Myocyte (in vitro differentiated cells): ENCODE results near the gene KLHL35. TPM values are rescaled to one million over a fixed set of nuclear protein-coding genes. Genes with fewer than 3 reads are reported as not detected.

Source experiments
- DNase-seq: peaks from one replicate; pipeline ENCODE4 v3.0.0-alpha.2; 2012; ENCODE audit warnings: low read depth
- total RNA-seq: library from RNA; depleted of rRNA; stranded (reverse); fragments of >200 nt; gene quantifications from 2 replicates; pipeline ENCODE4 v1.2.3, GENCODE V29; 2014

Gene KLHL35
- total RNA-seq, 1 donor from 2014 or later: 2.6 TPM

- peak; percentile 66 for DNase-seq
These were observed 37.6 kb upstream of the KLHL35 start for GRCh38 chr11:75470476-75471080.

GRCh38 chr11:75469785-75470405 is 36.9 kb upstream of the KLHL35 start:
- no peak for DNase-seq

DNA sequence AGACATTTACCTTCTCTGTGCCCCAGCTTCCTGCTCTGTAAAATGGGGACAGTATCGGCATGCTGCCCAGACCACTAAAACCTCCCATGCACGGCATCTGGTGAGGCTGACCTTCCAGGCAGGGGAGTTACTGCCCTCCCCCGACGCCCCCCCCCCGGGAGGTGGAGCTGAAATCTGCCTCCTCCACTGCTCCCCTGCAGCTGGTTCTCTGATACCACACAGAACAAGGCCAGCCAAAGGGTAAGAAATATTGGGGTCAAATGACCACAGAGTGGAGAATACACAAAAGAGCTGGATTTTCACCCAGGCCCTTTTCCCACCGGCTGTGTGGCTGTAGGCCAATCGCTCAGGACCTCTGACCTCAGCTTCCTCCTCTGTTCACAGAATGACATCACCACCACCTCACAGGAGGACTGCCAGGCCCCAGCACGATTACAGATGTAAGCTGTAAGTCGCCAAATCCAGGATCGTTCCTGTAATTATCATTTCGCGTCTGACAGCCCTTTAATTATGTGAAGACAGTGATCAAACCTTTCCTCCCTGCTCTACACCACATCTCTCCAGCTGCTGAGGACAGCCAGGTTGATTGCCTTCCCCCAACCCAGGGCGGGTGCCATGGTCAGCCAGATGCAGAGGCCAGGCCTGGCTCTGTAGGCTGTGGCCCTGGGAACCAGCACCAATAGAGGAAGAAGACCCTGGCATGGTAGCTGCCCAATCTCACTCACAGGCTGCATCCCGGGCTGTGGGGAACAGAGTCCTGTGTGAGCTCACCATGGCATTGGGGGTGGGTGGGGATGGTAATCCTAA is 35.7 kb upstream of the KLHL35 start:
- no peak for DNase-seq

DNA sequence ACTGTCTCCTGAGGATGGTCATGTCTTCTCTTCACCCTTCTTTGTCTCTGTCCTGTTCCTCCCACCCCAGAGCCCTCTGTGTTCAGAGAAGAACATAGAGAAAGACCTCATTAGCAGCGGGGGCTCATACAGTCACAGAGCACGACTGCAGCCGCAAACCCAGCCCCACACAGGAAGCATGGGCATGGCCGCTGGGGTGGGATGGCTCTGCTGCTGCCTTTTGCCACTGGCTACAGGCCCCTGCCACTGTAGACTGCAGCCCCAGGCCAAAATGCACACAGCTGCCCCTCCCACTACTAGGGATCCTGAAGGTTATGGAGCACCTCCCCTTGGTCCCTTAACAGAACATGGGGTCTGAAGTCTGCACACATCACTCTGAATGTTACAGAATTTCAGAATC is 34.9 kb upstream of the KLHL35 start:
- no peak for DNase-seq

- no peak for DNase-seq
These were observed 34.3 kb upstream of the KLHL35 start for GRCh38 chr11:75467311-75467710.

DNA sequence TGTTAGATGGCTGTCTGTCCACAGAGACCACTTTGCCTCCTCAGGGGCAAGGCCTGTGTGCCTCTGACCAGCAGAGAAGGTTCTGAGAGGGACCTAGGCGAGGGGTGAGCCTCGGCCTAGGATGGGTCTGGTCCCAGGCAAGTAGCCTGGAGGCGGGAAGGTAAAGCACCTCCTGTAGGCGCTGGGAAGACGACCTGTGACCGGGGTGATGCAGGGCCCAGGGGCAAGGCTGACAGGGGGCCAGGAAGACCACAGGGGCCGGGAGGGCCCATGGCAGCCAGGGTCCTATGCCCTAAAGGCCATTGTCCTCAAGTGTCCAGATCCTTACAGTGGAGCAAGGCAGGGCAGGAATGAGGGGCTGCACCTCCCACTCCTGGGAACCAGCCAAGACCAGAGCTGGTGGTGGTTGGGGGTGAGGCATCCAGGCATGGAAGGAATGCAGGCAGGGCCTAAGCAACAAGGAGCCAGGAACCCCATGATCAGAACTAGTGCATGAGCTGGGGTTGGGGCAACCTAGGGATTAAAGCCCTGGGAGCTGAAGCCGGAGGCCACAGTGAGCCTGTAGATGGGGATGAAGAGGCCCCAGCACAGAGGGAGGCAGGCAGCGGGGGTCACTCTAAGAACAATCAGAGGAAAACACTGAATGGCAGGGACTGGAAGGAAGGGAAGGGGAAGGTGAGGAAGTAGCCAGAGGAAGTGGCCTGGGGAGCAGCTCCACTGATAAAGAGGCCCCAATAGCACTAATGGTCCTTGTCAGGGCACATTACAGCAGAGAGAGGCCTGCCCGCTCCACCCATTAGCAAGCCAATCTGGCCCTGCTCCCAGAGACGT is 32.9 kb upstream of the KLHL35 start:
- DNase-seq: peak; percentile 62

GRCh38 chr11:75463106-75463774 is 30.2 kb upstream of the KLHL35 start:
- DNase-seq: no peak

DNA sequence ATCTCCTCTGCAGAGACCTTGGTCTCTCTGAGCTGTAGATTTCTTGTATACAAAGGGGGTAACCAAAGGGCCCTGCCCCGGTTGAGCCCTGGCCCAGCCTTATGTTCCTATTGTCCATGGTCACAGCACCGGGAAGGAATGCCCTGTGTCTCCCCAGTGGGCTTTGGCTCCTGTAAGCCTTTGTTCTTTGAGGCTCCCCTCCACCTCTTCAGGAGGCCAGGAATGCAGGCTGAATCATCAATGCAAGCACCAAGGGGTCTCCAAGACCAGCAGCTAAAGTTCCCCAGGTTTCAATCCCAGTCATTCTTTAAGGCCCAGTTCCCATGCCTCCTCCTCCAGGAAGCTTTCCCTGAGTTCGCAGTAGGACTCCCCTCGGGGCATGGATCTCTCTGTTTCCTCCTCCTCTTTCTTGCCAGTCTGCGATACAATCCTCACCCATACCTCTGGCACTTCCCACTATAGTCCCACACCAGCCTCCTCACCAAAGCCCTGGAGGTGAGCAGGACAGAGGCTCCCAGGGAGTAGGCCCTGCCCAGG is 29.2 kb upstream of the KLHL35 start:
- no peak for DNase-seq

DNA sequence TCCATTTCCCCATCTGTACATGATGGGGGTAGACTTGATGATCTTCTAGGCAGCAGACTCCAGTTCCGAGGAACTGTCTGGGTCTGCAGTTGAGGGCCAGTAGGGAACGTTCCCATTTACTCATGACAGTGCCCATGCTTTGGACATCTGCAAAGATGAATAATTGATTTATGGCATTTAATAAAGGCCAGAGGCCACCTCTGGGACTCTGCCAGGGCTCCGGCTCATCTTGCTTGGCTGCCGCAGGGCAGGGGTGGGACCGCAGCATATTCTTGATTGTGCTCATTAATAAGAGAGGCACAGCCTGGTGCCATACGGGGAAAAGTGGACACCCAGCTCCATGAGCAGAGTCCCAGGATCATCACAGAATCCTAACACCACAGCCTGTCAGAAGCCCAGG is 28.1 kb upstream of the KLHL35 start:
- DNase-seq: no peak

- no peak for DNase-seq
These were observed 23.7 kb upstream of the KLHL35 start for GRCh38 chr11:75456596-75457183.

- no peak for DNase-seq
These were observed 22.0 kb upstream of the KLHL35 start for GRCh38 chr11:75454987-75455386.

GRCh38 chr11:75453916-75454655 is 21.1 kb upstream of the KLHL35 start:
- peak; percentile 45 for DNase-seq

- no peak for DNase-seq
These were observed 18.1 kb upstream of the KLHL35 start for GRCh38 chr11:75450826-75451821.

DNA sequence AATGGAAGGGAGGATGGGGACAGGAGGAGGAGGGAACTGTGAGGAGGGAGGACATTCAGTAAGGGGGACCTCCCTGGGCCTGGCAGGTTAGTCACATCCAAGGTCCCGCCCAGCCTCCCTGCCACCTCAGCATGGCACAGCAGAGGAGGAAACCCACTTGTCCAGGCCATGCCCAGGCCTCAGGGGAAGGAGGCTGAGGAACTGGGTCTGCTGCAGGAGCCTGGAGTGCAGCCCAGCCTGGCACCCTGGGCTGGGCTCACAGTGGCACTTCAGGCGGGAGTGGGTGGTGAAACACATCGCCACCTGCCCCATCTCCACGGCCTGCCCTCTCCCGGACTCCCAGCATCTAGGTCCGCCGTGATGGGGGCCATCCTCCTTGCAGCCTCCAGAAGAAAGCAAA is 17.2 kb upstream of the KLHL35 start:
- no peak for DNase-seq

- DNase-seq: no peak
These were observed 16.8 kb upstream of the KLHL35 start for GRCh38 chr11:75449776-75450175.

GRCh38 chr11:75449271-75449670 is 16.3 kb upstream of the KLHL35 start:
- no peak for DNase-seq

- no peak for DNase-seq
These were observed 14.4 kb upstream of the KLHL35 start for GRCh38 chr11:75447415-75447814.

DNA sequence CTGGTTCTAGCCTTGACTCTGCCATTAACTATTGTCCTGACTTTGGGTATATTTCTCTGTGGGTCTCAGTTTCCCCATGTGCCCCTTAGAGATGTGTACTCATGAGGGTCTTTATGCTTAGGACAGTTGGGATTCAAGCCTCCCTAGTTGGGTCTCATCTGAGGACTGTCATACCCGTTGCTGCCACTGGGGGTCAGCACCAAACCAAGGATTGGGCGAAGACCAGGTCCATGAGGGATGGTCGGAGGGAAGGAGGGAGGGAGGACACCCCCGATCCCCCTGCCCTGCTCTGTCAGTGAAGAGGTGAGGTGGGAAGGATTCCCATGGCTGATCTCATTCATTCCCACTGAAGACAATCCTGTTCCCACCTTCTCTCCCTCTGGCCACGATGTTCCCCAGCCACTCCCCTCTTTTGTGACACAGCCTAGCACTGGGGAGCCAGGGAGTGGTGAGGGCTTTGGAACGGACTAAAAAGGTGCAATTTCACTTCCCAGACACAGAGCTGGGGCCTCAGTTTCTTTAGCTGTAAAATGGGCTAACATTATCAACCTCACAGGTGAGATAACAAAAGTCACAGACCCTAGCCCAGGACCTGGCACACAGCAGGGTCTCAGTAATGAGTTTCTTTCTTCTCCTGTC is 12.4 kb upstream of the KLHL35 start:
- peak; percentile 72 for DNase-seq
